C4-2B (cell line): ENCODE measurements around the gene TRMT11.

ENCODE experiments used
- CTCF ChIP-seq: fragments of 450-650 bp; conservative IDR thresholded peaks from 2 replicates; pipeline ENCODE4 v1.5.1; 2017; ENCODE audit warnings: mild to moderate bottlenecking
- ZFX ChIP-seq: fragments of 450-650 bp; IDR thresholded peaks from 2 replicates; pipeline ENCODE4 v1.6.1; 2017

GRCh38 chr6:125943528-125944433 lies 42.6 kb upstream of the TRMT11 start:
- TF ChIP-seq CTCF: no peak
- no peak for TF ChIP-seq ZFX
